ENCODE results near the gene CNGA1.

GRCh38 chr4:48033412-48033811 is 16.9 kb upstream of the CNGA1 start:
- TF ChIP-seq ZEB2 (tag by site-specific recombination; IDR thresholded peaks at IDR 0.05): no peak
- TF ChIP-seq ZNF302 (tag by site-specific recombination; IDR thresholded peaks at IDR 0.05; ENCODE audit: low read depth): no peak
- TF ChIP-seq OVOL3 (tag by site-specific recombination; IDR thresholded peaks at IDR 0.05): no peak
- TF ChIP-seq YY1 (tag by site-specific recombination; IDR thresholded peaks at IDR 0.05): no peak
- TF ChIP-seq ZNF529 (tag by site-specific recombination; IDR thresholded peaks at IDR 0.05; ENCODE audit: insufficient replicate concordance): no peak
- no peak for TF ChIP-seq REPIN1 (tag by site-specific recombination; IDR thresholded peaks at IDR 0.05; ENCODE audit: low read depth)
- TF ChIP-seq, protein P1, sequence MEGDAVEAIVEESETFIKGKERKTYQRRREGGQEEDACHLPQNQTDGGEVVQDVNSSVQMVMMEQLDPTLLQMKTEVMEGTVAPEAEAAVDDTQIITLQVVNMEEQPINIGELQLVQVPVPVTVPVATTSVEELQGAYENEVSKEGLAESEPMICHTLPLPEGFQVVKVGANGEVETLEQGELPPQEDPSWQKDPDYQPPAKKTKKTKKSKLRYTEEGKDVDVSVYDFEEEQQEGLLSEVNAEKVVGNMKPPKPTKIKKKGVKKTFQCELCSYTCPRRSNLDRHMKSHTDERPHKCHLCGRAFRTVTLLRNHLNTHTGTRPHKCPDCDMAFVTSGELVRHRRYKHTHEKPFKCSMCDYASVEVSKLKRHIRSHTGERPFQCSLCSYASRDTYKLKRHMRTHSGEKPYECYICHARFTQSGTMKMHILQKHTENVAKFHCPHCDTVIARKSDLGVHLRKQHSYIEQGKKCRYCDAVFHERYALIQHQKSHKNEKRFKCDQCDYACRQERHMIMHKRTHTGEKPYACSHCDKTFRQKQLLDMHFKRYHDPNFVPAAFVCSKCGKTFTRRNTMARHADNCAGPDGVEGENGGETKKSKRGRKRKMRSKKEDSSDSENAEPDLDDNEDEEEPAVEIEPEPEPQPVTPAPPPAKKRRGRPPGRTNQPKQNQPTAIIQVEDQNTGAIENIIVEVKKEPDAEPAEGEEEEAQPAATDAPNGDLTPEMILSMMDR (tag by site-specific recombination; IDR thresholded peaks at IDR 0.05): no peak
- TF ChIP-seq TSHZ1 (tag by site-specific recombination; IDR thresholded peaks at IDR 0.05; ENCODE audit: borderline replicate concordance): no peak
- TF ChIP-seq, protein P2, sequence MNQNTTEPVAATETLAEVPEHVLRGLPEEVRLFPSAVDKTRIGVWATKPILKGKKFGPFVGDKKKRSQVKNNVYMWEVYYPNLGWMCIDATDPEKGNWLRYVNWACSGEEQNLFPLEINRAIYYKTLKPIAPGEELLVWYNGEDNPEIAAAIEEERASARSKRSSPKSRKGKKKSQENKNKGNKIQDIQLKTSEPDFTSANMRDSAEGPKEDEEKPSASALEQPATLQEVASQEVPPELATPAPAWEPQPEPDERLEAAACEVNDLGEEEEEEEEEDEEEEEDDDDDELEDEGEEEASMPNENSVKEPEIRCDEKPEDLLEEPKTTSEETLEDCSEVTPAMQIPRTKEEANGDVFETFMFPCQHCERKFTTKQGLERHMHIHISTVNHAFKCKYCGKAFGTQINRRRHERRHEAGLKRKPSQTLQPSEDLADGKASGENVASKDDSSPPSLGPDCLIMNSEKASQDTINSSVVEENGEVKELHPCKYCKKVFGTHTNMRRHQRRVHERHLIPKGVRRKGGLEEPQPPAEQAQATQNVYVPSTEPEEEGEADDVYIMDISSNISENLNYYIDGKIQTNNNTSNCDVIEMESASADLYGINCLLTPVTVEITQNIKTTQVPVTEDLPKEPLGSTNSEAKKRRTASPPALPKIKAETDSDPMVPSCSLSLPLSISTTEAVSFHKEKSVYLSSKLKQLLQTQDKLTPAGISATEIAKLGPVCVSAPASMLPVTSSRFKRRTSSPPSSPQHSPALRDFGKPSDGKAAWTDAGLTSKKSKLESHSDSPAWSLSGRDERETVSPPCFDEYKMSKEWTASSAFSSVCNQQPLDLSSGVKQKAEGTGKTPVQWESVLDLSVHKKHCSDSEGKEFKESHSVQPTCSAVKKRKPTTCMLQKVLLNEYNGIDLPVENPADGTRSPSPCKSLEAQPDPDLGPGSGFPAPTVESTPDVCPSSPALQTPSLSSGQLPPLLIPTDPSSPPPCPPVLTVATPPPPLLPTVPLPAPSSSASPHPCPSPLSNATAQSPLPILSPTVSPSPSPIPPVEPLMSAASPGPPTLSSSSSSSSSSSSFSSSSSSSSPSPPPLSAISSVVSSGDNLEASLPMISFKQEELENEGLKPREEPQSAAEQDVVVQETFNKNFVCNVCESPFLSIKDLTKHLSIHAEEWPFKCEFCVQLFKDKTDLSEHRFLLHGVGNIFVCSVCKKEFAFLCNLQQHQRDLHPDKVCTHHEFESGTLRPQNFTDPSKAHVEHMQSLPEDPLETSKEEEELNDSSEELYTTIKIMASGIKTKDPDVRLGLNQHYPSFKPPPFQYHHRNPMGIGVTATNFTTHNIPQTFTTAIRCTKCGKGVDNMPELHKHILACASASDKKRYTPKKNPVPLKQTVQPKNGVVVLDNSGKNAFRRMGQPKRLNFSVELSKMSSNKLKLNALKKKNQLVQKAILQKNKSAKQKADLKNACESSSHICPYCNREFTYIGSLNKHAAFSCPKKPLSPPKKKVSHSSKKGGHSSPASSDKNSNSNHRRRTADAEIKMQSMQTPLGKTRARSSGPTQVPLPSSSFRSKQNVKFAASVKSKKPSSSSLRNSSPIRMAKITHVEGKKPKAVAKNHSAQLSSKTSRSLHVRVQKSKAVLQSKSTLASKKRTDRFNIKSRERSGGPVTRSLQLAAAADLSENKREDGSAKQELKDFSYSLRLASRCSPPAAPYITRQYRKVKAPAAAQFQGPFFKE (tag by site-specific recombination; IDR thresholded peaks at IDR 0.05; ENCODE audit: borderline replicate concordance): no peak
- no peak for TF ChIP-seq GLI2 (tag by site-specific recombination; IDR thresholded peaks at IDR 0.05; ENCODE audit: borderline replicate concordance, low read depth)

Data from HEK293 (cell line).